HG02642 (cell line): Measurements from ENCODE around the gene HNMT.

ENCODE experiments used
- ATAC-seq: cut with Tn5 transposase; IDR thresholded peaks from one replicate; pipeline ENCODE4 v1.9.1; 2021; ENCODE audit warnings: mild to moderate bottlenecking; ENCODE audit not compliant: unreplicated experiment, poor library complexity

The HNMT gene

GRCh38 chr2:138007431-138007830, 43.2 kb downstream of the HNMT start:
- no peak for ATAC-seq

GRCh38 chr2:138009622-138010021, 45.3 kb downstream of the HNMT start:
- ATAC-seq, result no peak

- ATAC-seq, result no peak
Measured at GRCh38 chr2:138010890-138011289, 46.6 kb downstream of the HNMT start.

- ATAC-seq, result no peak
Measured at GRCh38 chr2:138012082-138012481, 47.8 kb downstream of the HNMT start.

GRCh38 chr2:138012968-138013367, 48.7 kb downstream of the HNMT start:
- no peak for ATAC-seq

- no peak for ATAC-seq
Measured at GRCh38 chr2:138013639-138014038, 49.4 kb downstream of the HNMT start.

- ATAC-seq, result no peak
Measured at GRCh38 chr2:138015494-138015893, 51.2 kb downstream of the HNMT start.

GRCh38 chr2:138016351-138017087, 52.2 kb downstream of the HNMT start:
- ATAC-seq, result no peak

- ATAC-seq, result no peak
Measured at GRCh38 chr2:138017824-138018223, 53.6 kb downstream of the HNMT start.

- ATAC-seq, result no peak
Measured at GRCh38 chr2:138018866-138019688, 54.8 kb downstream of the HNMT start.

GRCh38 chr2:138020432-138020831, 56.2 kb downstream of the HNMT start:
- no peak for ATAC-seq

- no peak for ATAC-seq
Measured at GRCh38 chr2:138021154-138021553, 56.9 kb downstream of the HNMT start.

- no peak for ATAC-seq
Measured at GRCh38 chr2:138023298-138023697, 59.0 kb downstream of the HNMT start.

- no peak for ATAC-seq
Measured at GRCh38 chr2:138023976-138024375, 59.7 kb downstream of the HNMT start.

GRCh38 chr2:138026111-138027020, 62.1 kb downstream of the HNMT start:
- no peak for ATAC-seq

- ATAC-seq, result peak; percentile 64
Measured at GRCh38 chr2:138028538-138028937, 64.3 kb downstream of the HNMT start.

GRCh38 chr2:138029276-138029675, 65.0 kb downstream of the HNMT start:
- ATAC-seq, result no peak

- peak; percentile 78 for ATAC-seq
Measured at GRCh38 chr2:138030459-138030858, 66.2 kb downstream of the HNMT start.

GRCh38 chr2:138032334-138032733, 68.1 kb downstream of the HNMT start:
- no peak for ATAC-seq

- ATAC-seq, result no peak
Measured at GRCh38 chr2:138034536-138034935, 70.3 kb downstream of the HNMT start.
